GM12864 (cell line): ENCODE measurements around the gene FBRS.
"Not testable (repeated sequence)": the region's sequence is repeated elsewhere in the genome, so short reads cannot be mapped to it uniquely, and the experiment has no call there.

Experiments used
- DNase-seq: peaks from one replicate; pipeline ENCODE4 v3.0.0-alpha.2; 2011; ENCODE audit warnings: low read depth
- H3K4me3 ChIP-seq: 2 replicates; pipeline ENCODE4 v1.5.1; 2011; ENCODE audit warnings: mild to moderate bottlenecking, low read depth, low read length, control low read depth
- TF ChIP-seq, protein P1 (sequence below): IDR thresholded peaks from 2 replicates; pipeline ENCODE4 v1.5.1; 2011; ENCODE audit warnings: low read depth, mild to moderate bottlenecking, moderate library complexity, low read length, control low read depth, inconsistent platforms; ENCODE audit errors: missing control alignments

The FBRS gene

DNA sequence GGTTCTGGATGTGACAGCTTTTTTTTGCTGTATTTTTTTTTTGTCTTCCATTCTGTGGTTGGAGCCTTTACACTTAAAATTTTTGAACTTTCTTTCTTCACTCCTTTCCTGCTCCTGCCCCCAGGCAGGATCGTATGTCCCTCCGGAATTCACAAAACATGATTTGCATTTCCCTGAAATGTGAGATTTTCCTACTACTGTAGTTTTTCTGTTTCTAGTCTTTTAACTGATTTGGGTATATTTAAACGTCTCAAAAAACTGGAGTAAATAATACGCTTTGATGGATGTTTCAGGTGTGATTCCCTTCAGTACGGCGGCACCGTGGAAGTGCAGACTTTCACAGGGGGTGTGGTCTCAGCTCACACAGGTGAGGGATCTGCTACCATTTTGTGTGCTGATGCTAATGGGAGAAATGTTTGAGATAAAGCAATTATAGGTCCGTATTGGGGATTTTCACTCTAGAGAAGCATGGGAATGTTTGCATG, 41.4 kb downstream of the FBRS start:
- no peak for DNase-seq
- H3K4me3 ChIP-seq = peak overlapping the region; percentile 91
- TF ChIP-seq, protein P1, sequence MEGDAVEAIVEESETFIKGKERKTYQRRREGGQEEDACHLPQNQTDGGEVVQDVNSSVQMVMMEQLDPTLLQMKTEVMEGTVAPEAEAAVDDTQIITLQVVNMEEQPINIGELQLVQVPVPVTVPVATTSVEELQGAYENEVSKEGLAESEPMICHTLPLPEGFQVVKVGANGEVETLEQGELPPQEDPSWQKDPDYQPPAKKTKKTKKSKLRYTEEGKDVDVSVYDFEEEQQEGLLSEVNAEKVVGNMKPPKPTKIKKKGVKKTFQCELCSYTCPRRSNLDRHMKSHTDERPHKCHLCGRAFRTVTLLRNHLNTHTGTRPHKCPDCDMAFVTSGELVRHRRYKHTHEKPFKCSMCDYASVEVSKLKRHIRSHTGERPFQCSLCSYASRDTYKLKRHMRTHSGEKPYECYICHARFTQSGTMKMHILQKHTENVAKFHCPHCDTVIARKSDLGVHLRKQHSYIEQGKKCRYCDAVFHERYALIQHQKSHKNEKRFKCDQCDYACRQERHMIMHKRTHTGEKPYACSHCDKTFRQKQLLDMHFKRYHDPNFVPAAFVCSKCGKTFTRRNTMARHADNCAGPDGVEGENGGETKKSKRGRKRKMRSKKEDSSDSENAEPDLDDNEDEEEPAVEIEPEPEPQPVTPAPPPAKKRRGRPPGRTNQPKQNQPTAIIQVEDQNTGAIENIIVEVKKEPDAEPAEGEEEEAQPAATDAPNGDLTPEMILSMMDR = no peak

DNA sequence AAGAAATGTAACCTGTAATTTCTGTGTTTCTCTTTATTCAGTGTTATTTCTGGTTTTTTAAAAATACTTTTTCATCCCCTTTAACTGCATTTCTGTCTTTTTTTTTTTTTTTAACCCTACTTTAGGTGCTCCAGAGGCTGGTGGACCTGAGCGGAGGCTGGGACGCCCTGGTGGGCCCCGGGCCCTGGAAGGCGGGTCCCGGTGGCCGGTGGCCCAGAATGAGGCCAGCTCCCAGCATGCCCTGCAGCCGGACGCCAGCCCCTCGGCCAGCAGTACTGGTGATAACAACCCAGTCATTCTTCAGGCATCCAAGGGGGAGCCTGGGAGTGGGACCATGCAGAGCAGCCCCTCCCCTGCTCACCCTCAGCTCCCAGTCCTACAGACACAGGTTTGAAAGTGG, 42.3 kb downstream of the FBRS start:
- no peak for DNase-seq
- TF ChIP-seq, protein P1 = no peak
- no peak overlapping the region for H3K4me3 ChIP-seq

DNA sequence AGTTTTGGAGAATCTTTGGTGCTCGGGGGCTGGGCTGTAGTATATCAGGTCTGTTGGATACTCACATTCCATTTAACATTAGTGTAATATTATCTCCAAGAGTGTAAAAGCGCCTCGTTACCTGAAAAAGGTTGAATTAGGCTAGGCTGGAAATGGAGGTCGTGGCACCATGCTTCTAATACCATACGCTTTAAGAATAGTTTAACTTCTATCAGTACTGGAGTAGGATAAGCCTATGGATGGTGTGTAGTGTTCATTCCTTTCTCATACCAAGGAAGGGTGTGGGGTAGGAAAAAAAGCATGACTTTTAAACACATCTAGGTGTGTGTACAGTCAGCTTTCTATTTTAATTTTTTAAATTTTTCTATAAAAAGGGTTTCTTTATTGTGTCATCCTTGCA, 42.7 kb downstream of the FBRS start:
- H3K4me3 ChIP-seq = no peak overlapping the region
- DNase-seq = no peak
- TF ChIP-seq, protein P1 = no peak

DNA sequence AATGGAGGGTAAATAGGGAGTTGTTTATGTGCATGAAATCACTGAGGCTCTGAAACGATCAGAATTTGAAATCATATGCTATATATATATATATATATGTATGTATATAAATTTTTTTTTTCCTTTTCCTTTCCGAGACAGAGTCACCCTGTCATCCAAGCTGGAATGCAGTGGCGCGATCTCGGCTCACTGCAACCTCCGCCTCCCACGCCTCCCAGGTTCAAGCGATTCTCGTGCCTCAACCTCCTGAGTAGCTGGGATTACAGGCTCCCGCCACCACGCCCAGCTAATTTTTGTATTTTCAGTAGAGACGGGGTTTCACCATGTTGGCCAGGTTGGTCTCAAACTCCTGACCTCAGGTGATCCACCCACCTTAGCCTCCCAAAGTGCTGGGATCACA, 44.8 kb downstream of the FBRS start:
- not testable (repeated sequence) for H3K4me3 ChIP-seq, DNase-seq

DNA sequence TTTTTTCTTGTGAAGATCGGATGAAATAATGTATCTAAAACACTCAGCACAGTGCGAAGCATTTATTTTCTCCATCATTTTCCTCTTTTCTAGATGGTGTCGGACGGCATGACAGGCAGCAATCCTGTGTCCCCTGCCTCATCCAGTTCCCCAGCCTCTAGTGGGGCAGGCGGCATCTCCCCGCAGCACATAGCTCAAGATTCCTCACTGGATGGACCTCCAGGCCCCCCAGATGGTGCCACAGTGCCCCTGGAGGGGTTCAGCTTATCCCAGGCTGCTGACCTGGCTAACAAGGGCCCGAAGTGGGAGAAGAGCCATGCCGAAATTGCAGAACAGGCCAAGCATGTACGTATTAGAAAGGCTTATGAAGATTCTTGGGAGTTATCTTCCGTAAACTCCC, 45.7 kb downstream of the FBRS start:
- TF ChIP-seq, protein P1 = no peak
- no peak overlapping the region for H3K4me3 ChIP-seq
- DNase-seq = no peak

DNA sequence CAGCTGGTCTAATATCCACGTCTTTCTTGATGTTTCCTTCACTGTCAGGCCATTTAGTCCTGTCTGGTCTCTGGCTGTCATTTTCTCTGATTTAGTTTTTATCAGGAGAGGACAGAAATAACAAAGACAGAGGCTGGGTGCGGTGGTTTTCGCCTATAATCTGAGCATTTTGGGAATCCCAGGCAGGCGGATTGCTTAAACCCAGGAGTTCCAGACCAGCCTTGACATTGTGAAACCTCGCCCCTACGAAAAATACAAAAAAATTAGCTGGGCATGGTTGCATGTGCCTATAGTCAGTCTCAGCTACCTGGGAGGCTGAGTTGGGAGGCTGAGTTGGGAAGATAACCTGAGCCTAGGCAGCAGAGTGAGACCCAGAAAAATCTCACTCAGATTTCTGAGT, 47.8 kb downstream of the FBRS start:
- no peak overlapping the region for H3K4me3 ChIP-seq
- TF ChIP-seq, protein P1 = no peak
- no peak for DNase-seq

DNA sequence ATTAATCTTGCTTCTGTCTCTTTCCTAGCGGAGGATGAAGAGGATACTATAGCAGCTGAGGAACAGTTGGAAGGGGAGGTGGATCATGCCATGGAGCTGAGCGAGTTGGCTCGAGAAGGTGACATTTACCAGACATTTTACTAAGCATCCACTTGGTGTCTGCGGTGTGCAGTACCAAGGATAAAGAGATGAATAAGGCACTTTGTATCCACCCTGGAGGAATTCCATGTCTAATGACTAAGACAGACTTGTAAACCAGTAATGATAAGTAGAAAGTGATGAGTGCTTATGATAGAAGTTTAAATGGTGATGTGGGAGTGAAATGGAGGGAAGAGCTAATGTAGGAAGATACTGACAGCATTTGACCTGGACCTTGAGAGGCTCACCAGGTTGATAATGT, 52.7 kb downstream of the FBRS start:
- TF ChIP-seq, protein P1 = no peak
- DNase-seq = no peak
- H3K4me3 ChIP-seq = no peak overlapping the region
